Measurements from ENCODE around the gene MPZL1. TPM values are rescaled to one million over a fixed set of nuclear protein-coding genes. Genes with fewer than 3 reads are reported as not detected.

The MPZL1 gene
- polyA plus RNA-seq, 3 donors from 2014 or later, result 6.8 to 14.3 (median 12.1) TPM

DNA sequence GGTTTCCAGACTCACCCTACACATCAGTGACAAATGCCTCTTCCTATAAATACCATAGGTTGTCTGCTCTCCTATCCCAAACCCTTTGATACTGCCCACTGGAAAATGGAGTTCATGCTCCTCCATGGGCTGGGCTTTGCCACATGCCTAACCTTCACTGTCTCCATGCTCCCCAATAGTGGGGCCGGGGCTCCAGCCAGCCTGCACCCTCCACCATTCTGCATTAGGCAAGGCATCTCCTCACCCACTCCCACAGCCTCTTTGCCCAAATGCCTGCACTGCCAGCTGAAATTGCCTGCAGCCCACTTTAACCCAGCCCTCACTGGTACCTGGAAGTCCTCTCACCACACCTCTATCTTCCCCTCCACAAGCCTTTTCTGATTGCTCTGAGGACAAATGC lies 18.2 kb upstream of the MPZL1 start:
- Mint-ChIP-seq H3K4me1 (peaks cover 10 to 29% of the 10 kb centered on the region in 2 donors), H3K4me3 (no peak overlapping the region), H3K27ac (peak overlapping the region in 4 of 6 donors; percentile 52 to 76 (median 70)), H3K36me3 (peaks cover 31 to 54% (median 39%) of the 10 kb centered on the region in 3 donors), H3K27me3 (ENCODE audit: low read depth in 3 of 3) (peaks cover 2 to 5% (median 2%) of the 10 kb centered on the region in 3 donors), H3K9me3 (no peaks in the 10 kb centered on the region)
- DNase-seq, result no peak

DNA sequence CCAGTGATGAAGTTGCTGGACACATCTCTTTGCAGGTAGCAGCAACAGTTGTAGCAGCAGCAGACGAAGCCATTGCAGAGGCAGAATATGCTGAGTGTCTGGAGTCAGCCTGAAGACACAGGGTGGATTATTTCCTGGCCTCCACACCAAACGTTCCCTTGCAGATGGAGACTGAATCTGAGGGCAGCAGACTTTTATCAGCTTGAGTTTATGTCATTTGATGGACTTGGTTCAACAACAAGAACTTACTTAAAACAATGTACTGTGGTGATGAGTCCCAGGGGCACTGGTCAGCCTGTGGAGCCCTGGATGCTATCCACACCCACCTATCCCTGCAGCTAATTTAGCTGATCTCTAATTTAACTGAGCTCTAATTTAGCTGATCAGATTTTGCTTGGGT lies 17.1 kb upstream of the MPZL1 start:
- no peaks in the 10 kb centered on the region for H3K9me3 Mint-ChIP-seq
- peaks cover 12 to 27% of the 10 kb centered on the region in 2 donors for H3K4me1 Mint-ChIP-seq
- H3K4me3 Mint-ChIP-seq, result no peak overlapping the region
- H3K27ac Mint-ChIP-seq, result peak overlapping the region in 2 of 6 donors; percentile 44 to 67
- DNase-seq, result no peak
- peaks cover 0 to 5% (median 5%) of the 10 kb centered on the region in 3 donors for H3K27me3 Mint-ChIP-seq (ENCODE audit: low read depth in 3 of 3)
- H3K36me3 Mint-ChIP-seq, result peaks cover 22 to 45% (median 31%) of the 10 kb centered on the region in 3 donors

DNA sequence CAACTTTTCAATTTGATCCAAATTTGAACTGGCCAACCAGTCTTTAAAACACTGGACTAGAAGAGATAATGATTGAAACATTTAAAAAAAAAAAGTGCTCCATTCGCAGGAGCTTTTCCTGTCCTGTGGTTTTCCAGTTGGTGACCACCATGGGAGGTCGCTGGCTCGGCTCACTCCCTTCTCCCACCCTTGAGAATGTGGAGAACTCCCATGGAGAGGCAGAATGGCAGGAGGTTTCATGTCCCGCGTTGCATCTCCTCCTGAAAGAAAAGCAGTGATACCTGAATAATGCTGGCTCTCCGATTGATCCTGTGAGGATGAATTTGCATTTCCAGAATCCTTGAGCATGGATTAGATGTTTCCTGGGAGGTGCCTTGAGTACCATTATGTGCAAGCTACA lies 16.5 kb upstream of the MPZL1 start:
- DNase-seq, result no peak
- Mint-ChIP-seq H3K36me3 (peaks cover 17 to 40% (median 26%) of the 10 kb centered on the region in 3 donors), H3K4me1 (peaks cover 9 to 23% of the 10 kb centered on the region in 2 donors), H3K27ac (peak overlapping the region in 4 of 6 donors; percentile 21 to 64 (median 32)), H3K27me3 (ENCODE audit: low read depth in 3 of 3) (peaks cover 0 to 5% (median 5%) of the 10 kb centered on the region in 3 donors), H3K9me3 (no peaks in the 10 kb centered on the region), H3K4me3 (no peak overlapping the region)

DNA sequence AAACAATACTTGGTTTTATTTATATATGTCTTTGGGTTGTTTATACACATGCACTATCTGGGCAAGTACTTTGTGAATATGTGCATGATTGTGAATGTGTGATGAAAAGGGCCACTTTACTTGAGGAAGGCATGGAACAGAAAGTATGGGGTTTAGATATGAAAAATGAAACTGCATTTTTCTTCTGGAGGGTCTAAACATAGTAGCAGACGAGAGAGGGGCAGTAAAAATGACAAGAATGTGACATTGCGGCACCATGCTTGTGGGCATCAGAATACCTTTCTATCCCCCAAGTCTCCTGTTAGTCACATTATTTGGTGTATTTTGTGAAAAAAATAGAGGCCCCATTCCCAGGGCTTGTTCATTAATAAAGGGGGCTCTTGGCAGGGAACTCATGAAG lies 15.4 kb upstream of the MPZL1 start:
- H3K4me3 Mint-ChIP-seq, result no peak overlapping the region
- no peak for DNase-seq
- peaks cover 17 to 35% (median 26%) of the 10 kb centered on the region in 3 donors for H3K36me3 Mint-ChIP-seq
- H3K27ac Mint-ChIP-seq, result peak overlapping the region in 4 of 6 donors; percentile 49 to 88 (median 62)
- no peaks in the 10 kb centered on the region for H3K9me3 Mint-ChIP-seq
- H3K27me3 Mint-ChIP-seq (ENCODE audit: low read depth in 3 of 3), result peaks cover 0 to 5% (median 3%) of the 10 kb centered on the region in 3 donors
- peaks cover 9 to 23% of the 10 kb centered on the region in 2 donors for H3K4me1 Mint-ChIP-seq

DNA sequence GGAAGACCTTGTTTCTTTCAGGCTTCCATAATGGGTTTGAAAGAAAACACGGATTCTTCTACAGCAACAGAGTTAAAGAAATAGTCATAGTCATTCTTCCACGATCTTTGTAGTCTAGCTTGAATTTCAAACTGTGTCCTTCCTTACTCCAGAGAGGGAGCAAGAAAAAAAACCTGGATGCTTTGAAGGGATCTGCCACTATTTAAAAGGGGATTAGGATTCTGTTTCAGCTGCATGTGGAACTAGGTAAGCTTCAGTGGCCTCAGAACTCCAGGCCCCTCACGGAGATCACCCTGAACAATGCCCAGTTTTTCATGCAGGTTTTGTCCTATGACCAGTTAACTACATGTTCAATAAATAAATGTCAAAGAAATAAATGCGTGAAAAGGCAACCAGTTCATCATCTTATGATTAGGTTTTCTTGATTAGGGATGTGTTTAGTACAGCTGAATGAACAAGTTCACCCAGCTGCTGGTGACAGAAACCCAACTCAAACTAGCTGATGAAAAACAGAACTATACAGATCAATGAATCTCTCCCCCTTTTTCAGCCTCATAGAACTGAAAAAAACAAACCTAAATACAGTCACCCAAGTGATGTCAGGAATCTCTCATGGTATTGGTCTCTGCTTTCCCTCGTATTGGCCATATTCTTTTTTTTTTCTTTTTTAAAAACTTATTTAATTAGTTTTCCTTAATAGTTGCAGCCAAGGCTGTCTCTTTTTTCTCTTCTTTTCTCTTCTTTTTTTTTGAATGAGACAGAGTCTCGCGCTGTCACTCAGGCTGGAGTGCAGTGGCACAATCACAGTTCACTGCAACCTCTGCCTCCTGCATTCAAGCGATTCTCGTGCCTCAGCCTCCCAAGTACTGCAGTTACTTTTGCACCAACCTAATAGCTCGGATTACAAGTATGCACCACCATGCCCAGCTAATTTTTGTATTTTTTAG lies 14.6 kb upstream of the MPZL1 start:
- Mint-ChIP-seq H3K36me3 (peaks cover 17 to 31% (median 26%) of the 10 kb centered on the region in 3 donors), H3K9me3 (no peaks in the 10 kb centered on the region), H3K4me3 (no peak overlapping the region), H3K4me1 (peaks cover 9 to 23% of the 10 kb centered on the region in 2 donors), H3K27ac (peak overlapping the region in 5 of 6 donors; percentile 51 to 87 (median 60)), H3K27me3 (ENCODE audit: low read depth in 3 of 3) (peaks cover 0 to 5% (median 2%) of the 10 kb centered on the region in 3 donors)
- DNase-seq, result no peak

DNA sequence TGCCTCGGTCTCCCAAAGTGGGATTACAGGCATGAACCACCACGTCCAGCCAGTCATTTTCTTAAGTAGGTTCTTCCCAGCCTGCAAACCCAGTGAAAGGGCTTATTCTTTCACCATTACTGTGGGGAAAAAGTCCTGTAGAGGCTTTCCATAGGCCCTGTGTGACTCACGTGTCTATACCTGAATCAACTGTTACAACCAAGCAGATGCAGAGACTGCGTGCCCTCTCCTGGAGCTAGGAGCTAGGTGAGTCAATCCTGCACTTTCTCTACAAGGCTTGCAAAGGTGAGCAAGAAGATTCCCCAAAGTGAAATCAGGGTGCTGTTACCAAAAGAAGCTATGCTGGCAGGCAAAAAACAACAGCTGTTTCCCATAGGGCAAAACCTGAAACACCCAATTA lies 13.8 kb upstream of the MPZL1 start:
- H3K4me1 Mint-ChIP-seq, result peaks cover 9 to 21% of the 10 kb centered on the region in 2 donors
- H3K9me3 Mint-ChIP-seq, result no peaks in the 10 kb centered on the region
- H3K36me3 Mint-ChIP-seq, result peaks cover 14 to 29% (median 24%) of the 10 kb centered on the region in 3 donors
- H3K4me3 Mint-ChIP-seq, result peak overlapping the region in 1 of 5 donors; percentile 18
- H3K27ac Mint-ChIP-seq, result peak overlapping the region in 5 of 6 donors; percentile 39 to 87 (median 53)
- DNase-seq, result no peak
- H3K27me3 Mint-ChIP-seq (ENCODE audit: low read depth in 3 of 3), result peaks cover 0 to 8% (median 3%) of the 10 kb centered on the region in 3 donors

DNA sequence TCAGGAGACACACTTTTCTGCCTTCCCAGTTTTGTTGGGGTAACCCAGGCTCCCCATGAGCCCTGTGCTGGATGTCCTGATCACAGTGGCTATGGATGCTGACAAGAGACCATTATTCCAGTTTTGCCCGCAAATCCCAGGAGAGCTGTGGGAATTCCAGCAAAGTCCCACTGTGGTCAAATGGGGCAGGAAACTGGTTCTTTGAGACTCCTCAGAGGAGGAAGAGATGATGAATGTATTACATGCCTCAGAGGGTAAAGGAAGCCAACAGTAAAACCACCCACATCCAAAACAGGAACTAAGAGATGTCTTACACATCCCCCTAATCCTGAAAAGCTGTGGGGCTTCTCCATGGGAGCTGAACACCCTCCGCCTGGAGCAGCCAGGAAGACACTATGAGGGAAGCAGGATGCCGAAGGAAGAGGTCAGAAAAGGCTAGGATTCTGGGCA lies 12.8 kb upstream of the MPZL1 start:
- H3K9me3 Mint-ChIP-seq, result no peaks in the 10 kb centered on the region
- H3K27ac Mint-ChIP-seq, result peak overlapping the region in 5 of 6 donors; percentile 30 to 87 (median 49)
- H3K4me3 Mint-ChIP-seq, result no peak overlapping the region
- peaks cover 9 to 18% (median 17%) of the 10 kb centered on the region in 3 donors for H3K36me3 Mint-ChIP-seq
- peaks cover 5 to 16% (median 8%) of the 10 kb centered on the region in 3 donors for H3K27me3 Mint-ChIP-seq (ENCODE audit: low read depth in 3 of 3)
- peaks cover 16 to 20% of the 10 kb centered on the region in 2 donors for H3K4me1 Mint-ChIP-seq
- DNase-seq, result no peak

DNA sequence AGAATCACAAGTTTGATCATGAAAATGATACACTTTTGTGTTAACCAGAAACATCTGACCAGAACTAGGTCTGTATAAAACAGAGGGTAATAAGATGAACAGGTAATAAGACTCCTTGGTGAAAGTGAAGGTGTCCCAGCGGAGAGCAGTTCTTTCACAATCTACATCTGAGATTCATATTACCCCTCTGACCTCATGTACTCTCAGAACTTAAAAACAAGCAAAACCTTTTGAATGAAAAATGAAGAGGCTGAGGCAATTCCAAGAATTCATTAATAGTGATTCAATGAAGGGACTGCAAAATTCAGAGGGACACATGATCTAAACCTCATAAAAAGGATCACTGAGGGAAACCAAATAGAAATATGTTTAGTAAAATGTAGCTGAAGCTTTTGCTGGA lies 10.9 kb upstream of the MPZL1 start:
- Mint-ChIP-seq H3K4me1 (peaks cover 25 to 35% of the 10 kb centered on the region in 2 donors), H3K27me3 (ENCODE audit: low read depth in 3 of 3) (peaks cover 19 to 35% (median 23%) of the 10 kb centered on the region in 3 donors), H3K36me3 (peaks cover 4 to 11% (median 6%) of the 10 kb centered on the region in 3 donors), H3K27ac (peak overlapping the region in 1 of 6 donors; percentile 34), H3K9me3 (peaks cover 0 to 3% (median 0%) of the 10 kb centered on the region in 6 donors), H3K4me3 (no peak overlapping the region)
- DNase-seq, result no peak

DNA sequence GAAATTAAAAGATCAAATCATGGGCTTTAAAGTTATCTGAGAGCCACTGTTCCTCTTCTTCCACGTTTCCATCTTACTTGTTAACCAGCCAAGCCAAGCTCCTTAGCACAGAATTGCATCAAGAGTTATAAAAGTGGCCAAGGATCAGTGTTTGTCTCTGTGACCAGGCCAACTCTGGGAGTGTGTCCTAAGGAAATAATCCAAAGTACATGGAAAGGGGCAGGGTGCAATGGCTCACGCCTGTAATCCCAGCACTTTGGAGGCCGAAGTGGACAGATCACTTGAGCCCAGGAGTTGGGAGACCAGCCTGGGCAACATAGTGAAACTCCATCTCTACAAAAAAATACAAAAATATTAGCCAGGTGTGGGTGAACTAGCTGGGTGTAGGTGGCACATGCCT lies 10.0 kb upstream of the MPZL1 start:
- DNase-seq, result no peak
- peaks cover 0 to 4% (median 0%) of the 10 kb centered on the region in 3 donors for H3K36me3 Mint-ChIP-seq
- peak overlapping the region in 1 of 6 donors; percentile 1 for H3K27ac Mint-ChIP-seq
- H3K4me1 Mint-ChIP-seq, result peaks cover 26 to 40% of the 10 kb centered on the region in 2 donors
- H3K4me3 Mint-ChIP-seq, result peak overlapping the region in 1 of 5 donors; percentile 3
- peaks cover 19 to 42% (median 24%) of the 10 kb centered on the region in 3 donors for H3K27me3 Mint-ChIP-seq (ENCODE audit: low read depth in 3 of 3)
- peaks cover 0 to 3% (median 0%) of the 10 kb centered on the region in 6 donors for H3K9me3 Mint-ChIP-seq

DNA sequence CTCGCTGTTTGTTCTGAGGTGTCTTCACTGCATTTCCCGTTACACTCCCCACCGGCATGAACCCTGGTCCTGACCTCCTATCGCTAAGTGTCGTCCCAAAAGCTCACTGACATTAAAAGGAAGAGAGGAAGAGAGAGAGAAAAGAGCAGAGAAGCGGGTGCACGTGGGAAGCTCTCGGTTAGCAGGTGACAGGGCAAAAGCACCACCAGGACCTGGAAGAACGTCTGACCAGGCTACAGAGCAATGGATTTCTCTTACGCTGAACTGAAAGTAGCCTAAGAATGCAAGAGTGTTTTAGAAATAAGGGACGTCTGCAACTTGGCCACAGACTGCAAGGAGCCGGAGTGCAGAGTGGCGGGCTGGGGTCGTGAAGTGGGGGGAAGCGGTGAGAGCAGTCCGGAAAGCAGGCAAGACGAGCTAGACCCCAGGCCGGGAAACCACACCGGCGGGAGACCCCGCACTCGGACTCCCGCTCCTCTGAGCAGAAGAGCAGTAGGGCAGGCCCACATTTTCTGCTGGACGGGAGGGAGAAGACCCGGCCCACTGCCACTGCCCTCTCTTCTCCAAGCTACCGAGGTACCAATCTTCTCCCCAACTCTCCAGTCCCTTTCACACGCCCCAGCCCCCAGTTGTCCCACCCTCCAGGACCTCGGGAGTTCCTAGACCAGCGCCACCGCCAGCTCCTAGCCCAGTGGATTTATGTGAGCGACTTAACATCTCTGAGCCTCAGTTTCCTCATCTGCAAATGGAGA lies 8.3 kb upstream of the MPZL1 start:
- Mint-ChIP-seq H3K36me3 (no peaks in the 10 kb centered on the region), H3K27ac (peak overlapping the region; percentile 65 to 95 (median 79)), H3K9me3 (peaks cover 0 to 3% (median 0%) of the 10 kb centered on the region in 6 donors), H3K27me3 (ENCODE audit: low read depth in 3 of 3) (peaks cover 19 to 46% (median 24%) of the 10 kb centered on the region in 3 donors), H3K4me1 (peaks cover 30 to 44% of the 10 kb centered on the region in 2 donors), H3K4me3 (peak overlapping the region; percentile 85 to 96 (median 95))
- peak; percentile 16 to 19 (median 17) for DNase-seq

DNA sequence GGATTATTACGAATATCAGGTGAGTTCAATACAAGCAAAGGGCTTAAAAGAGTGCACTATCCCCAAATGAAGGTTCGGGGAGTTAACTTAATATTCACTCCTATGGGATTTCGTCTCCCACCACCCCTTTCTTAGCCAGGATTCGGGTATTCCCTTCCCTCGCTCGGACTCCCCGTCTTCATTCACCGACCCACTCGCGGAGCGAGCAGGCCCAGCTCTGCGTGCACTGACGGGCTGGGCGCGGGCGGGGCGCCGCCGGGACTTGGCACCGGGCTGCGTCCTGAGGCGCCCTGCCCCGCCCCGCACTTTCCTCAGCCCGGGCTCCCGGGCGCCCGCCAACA lies 7.7 kb upstream of the MPZL1 start:
- Mint-ChIP-seq H3K36me3 (no peaks in the 10 kb centered on the region), H3K4me1 (peaks cover 27 to 39% of the 10 kb centered on the region in 2 donors), H3K27ac (peak overlapping the region in 5 of 6 donors; percentile 5 to 95 (median 65)), H3K9me3 (peaks cover 0 to 3% (median 0%) of the 10 kb centered on the region in 6 donors), H3K4me3 (peak overlapping the region; percentile 85 to 96 (median 95)), H3K27me3 (ENCODE audit: low read depth in 3 of 3) (peaks cover 19 to 43% (median 24%) of the 10 kb centered on the region in 3 donors)
- no peak for DNase-seq

DNA sequence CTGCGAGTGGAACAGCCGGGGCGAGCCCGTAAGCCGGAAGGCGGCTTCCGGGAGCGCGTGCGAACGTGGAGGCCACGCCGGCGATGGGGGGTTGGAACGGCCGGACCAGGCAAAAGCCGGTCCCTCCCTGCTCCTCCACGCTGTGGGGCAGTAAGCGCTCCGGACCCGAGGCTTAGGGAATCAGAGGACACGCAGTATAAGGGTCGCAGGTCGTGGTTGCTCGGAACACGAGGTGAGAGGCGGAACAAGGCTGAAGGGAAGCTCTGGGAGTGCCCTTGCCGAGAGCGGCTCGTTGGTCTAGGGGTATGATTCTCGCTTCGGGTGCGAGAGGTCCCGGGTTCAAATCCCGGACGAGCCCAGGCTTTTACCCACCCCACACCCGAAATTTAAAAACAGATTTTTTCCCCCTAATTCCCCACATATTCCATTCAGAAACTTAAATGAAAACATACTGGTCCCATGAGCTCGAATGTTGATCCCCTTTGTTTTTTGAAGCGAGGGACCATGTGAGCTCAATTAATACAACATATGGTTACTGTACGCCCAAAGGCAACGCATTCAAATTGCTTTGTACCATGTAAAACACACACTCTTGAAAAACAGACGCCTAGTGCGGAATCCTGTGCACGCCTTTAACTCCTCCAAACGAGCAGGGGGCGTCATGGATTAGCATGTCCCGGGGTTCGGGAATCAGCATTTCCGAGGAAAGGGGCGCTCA lies 7.2 kb upstream of the MPZL1 start:
- H3K4me3 Mint-ChIP-seq, result peak overlapping the region; percentile 85 to 96 (median 95)
- peak overlapping the region; percentile 67 to 93 (median 82) for H3K27ac Mint-ChIP-seq
- H3K36me3 Mint-ChIP-seq, result no peaks in the 10 kb centered on the region
- H3K27me3 Mint-ChIP-seq (ENCODE audit: low read depth in 3 of 3), result peaks cover 19 to 43% (median 24%) of the 10 kb centered on the region in 3 donors
- H3K4me1 Mint-ChIP-seq, result peaks cover 26 to 36% of the 10 kb centered on the region in 2 donors
- peak; percentile 84 to 90 (median 88) for DNase-seq
- H3K9me3 Mint-ChIP-seq, result peaks cover 0 to 3% (median 0%) of the 10 kb centered on the region in 6 donors

Data from immature natural killer cell (primary cell).